NCI-H2081 treated with DMSO at 0.1 percent for 48 hours (cell line): ENCODE results near the gene UBE2D4.
"Not testable (repeated sequence)": the region's sequence is repeated elsewhere in the genome, so short reads cannot be mapped to it uniquely, and the experiment has no call there.

Experiments
- DNase-seq: peaks from one replicate; lab custom pipeline; 2025; lab: John Stamatoyannopoulos, UW

The UBE2D4 gene

DNA sequence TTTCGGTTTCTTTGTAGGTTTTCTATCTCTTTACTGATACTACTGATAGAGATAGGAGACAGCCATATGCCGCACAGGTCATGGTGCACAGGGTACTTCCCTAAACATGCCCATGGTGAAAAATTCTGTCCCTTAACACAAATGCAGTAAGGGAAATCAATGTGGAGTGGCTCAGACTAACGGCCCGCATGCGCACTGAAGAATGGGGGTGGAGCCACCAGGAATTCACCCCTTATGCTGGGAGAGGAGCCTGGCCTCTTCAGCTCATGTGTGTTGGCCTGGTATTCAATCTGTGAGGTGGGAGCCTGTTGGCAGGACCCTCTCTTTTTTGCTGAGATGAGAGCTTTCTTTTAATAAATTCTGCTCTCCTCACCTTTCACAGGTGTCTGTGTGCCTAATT, 11.4 kb upstream of the UBE2D4 start:
- no peak for DNase-seq

- DNase-seq = no peak
These were observed 10.3 kb upstream of the UBE2D4 start for GRCh38 chr7:43915907-43916306.

DNA sequence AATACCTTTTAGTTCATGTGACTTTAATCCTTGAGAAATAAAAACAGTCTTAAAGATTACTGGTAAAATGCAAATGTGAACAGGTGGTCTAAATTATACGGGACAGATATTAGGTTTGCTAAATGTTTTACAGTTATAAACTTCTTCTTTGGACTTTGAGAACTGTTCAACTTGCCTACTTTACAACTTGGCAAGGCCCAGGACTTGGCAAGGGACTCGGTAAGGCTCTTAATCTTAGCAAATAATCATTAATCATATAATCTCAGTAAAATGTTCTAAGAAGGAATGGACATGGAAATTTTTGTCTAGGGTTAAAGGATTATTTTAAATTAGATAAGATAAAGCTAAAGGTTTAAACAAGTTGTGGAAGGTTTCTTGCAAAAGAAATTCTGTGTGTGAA, 4.8 kb upstream of the UBE2D4 start:
- no peak for DNase-seq

- no peak for DNase-seq
These were observed 3.5 kb upstream of the UBE2D4 start for GRCh38 chr7:43922726-43923125.

- DNase-seq = no peak
These were observed 525 bp downstream of the UBE2D4 start for GRCh38 chr7:43926798-43927123.

DNA sequence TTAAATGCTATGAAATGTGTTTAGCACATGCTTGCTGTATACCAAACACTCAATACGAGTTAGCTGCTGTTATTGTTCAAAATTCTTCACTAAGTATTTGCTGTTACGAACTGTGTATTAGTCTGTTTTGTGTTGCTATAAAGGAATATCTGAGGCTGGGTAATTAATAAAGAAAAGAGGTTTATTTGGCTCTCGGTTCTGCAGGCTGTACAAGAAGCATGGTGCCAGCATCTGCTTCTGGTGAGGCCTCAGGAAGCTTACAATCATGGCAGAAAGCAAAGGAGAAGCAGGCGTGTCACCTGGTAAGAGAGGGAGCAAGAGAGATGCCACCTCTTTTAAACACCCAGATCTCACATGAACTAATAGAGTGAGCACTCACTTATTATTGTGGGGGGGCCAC, 1.6 kb downstream of the UBE2D4 start:
- DNase-seq = no peak

GRCh38 chr7:43929529-43930457, 3.6 kb downstream of the UBE2D4 start:
- no peak for DNase-seq

DNA sequence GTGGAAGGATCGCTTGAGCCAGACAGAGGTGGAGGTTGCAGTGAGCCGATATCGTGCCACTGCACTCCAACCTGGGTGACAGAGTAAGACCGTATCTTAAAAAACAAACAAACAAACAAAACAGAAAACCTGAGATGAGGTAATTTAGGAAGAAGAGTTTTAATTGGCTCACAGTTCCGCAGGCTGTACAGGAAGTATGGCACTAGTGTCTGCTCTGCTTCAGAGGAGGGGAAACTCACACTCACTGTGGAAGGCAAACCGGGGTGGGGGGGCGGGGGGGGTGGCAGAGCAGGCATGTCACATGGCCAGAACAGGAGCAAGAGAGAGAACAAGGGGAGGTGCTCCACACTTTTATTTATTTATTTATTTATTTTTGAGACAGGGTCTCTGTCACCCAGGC, 5.1 kb downstream of the UBE2D4 start:
- no peak for DNase-seq

- no peak for DNase-seq
These were observed 7.8 kb downstream of the UBE2D4 start for GRCh38 chr7:43933902-43934560.

GRCh38 chr7:43937444-43937843, 11.2 kb downstream of the UBE2D4 start:
- no peak for DNase-seq

GRCh38 chr7:43938892-43939482, 12.8 kb downstream of the UBE2D4 start:
- DNase-seq = no peak

GRCh38 chr7:43942250-43942649, 16.0 kb downstream of the UBE2D4 start:
- DNase-seq = no peak

GRCh38 chr7:43942997-43943396, 16.8 kb downstream of the UBE2D4 start:
- no peak for DNase-seq

DNA sequence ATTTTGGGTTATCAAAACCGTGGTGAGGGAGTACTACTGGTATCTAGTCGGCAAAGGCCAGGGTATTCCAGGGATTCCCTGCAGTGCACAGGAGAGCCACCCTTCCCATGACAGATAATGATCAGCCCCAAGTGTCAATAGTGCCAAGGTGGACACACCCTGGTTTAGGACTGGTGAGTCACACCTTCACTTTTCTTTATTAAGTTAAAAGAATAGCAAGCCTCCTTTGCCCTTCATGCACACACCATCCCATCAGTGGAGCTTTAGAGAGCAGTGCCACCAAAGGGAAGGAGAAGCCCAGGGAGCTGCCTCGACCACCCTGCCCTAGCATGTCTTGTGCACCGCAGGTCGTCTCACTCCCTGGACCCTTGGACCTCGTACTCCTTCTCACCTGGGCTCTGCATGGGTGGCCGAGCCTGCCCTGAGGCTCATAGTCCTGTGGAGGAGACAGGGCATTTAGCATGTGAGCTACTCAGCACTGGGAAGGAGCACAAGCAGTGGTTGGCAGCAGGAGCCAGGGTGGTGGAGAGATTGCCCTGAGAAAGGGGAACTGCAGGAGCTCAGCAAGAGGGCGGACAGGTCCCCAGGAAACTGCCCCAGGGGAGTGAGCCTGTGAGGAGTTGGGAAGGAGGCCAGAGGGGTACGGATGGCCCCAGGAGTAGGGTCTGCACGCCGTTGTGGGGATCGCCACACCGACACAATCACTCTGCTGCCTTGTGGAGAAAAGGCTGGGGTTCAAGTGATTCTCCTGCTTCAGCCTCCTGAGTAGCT, 17.4 kb downstream of the UBE2D4 start:
- no peak for DNase-seq

DNA sequence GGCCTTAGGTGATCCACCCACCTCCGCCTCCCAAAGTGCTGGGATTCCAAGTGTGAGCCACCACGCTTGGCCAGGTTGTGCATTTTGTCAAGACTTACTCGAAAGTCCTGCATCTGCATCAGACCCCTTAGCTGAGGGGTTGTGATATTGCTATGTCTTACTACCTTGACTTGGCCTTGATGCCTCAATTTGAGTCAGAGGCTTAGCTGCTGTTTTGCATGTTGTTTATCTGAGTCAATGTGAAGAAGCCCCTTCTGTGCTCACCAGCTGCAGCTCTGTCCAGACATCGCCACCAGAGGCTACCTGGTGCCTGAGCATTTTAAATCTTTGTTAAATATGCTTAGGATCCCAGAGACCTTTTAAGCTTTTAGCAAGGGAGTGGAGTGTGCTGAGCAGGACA, 18.1 kb downstream of the UBE2D4 start:
- DNase-seq = no peak

DNA sequence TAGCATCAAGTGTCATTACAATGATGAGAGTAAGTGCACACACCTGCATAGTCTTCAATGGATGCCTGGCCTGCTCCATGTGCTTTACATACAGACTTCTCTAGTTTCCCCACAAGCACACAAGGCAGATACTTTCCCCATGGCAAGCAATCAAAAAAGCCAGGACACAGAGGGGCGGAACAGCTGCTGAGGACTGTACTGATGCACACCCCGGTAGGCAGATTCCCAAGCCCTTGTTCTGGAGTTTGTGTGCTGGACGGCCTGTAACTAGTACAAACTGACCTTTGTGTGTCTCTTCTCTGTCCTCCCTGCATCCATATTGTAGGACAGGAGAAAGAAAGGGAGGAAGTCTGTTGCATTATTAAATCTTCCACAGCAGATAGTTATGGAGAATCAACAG, 25.8 kb downstream of the UBE2D4 start:
- DNase-seq = no peak

- DNase-seq = no peak
These were observed 26.8 kb downstream of the UBE2D4 start for GRCh38 chr7:43953071-43953470.

GRCh38 chr7:43954524-43955228, 28.4 kb downstream of the UBE2D4 start:
- DNase-seq = no peak

GRCh38 chr7:43956027-43956426, 29.8 kb downstream of the UBE2D4 start:
- no peak for DNase-seq

- no peak for DNase-seq
These were observed 34.7 kb downstream of the UBE2D4 start for GRCh38 chr7:43960933-43961332.

DNA sequence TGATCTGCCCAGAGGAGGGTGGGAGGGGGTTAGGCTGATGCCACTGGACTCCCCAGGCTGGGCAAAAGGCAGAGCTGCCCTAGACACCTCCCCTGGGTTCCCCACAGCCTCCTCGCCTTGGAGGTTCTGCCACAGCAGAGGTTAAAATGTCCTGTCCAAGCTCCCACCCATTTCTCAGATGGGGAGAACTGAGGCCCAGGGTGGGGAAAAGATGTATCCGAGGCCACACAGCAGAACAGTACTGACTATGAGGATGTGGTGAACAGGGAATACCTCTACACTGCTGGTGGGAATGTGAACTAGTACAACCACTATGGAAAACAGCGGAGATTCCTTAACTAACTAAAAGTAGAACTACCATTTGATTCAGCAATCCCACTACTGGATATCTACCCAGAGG, 40.2 kb downstream of the UBE2D4 start:
- DNase-seq = not testable (repeated sequence)
